HUDEP-2 (cell line): ENCODE data around the gene MAGI2.
"Not testable (repeated sequence)": the region's sequence is repeated elsewhere in the genome, so short reads cannot be mapped to it uniquely, and the experiment has no call there.

Experiments
- DNase-seq, 76 experiments: peaks; one replicate each; lab custom pipeline; 2025; ENCODE audit not compliant: unreplicated experiment in 76 of 76; lab: John Stamatoyannopoulos, UW

The MAGI2 gene

GRCh38 chr7:78033410-78033809, 1420.1 kb downstream of the MAGI2 start:
- DNase-seq = no peak

- DNase-seq = no peak
These were observed 1427.0 kb downstream of the MAGI2 start for GRCh38 chr7:78026492-78026891.

- DNase-seq = no peak
These were observed 1428.9 kb downstream of the MAGI2 start for GRCh38 chr7:78024591-78024990.

GRCh38 chr7:78023191-78023590, 1430.3 kb downstream of the MAGI2 start:
- no peak for DNase-seq

- DNase-seq = no peak
These were observed 1431.3 kb downstream of the MAGI2 start for GRCh38 chr7:78022165-78022564.

- no peak for DNase-seq
These were observed 1432.6 kb downstream of the MAGI2 start for GRCh38 chr7:78020874-78021249.

GRCh38 chr7:78020136-78020873, 1433.2 kb downstream of the MAGI2 start:
- peak in 63 of 76 experiments; percentile 5 to 78 (median 43) for DNase-seq

- peak in 74 of 76 experiments; percentile 8 to 84 (median 62) for DNase-seq
These were observed 1433.9 kb downstream of the MAGI2 start for GRCh38 chr7:78019447-78020135.

GRCh38 chr7:78018641-78019446, 1434.6 kb downstream of the MAGI2 start:
- DNase-seq = peak in 21 of 76 experiments; percentile 2 to 28 (median 11)

- no peak for DNase-seq
These were observed 1435.8 kb downstream of the MAGI2 start for GRCh38 chr7:78017591-78018100.

GRCh38 chr7:78015574-78016260, 1437.8 kb downstream of the MAGI2 start:
- DNase-seq = peak in 29 of 76 experiments; percentile 2 to 49 (median 18)

- DNase-seq = no peak
These were observed 1439.1 kb downstream of the MAGI2 start for GRCh38 chr7:78014401-78014800.

GRCh38 chr7:78013386-78013785, 1440.1 kb downstream of the MAGI2 start:
- no peak for DNase-seq

GRCh38 chr7:78011642-78012041, 1441.8 kb downstream of the MAGI2 start:
- no peak for DNase-seq

- DNase-seq = no peak
These were observed 1446.2 kb downstream of the MAGI2 start for GRCh38 chr7:78007231-78007630.

GRCh38 chr7:78006063-78006755, 1447.3 kb downstream of the MAGI2 start:
- DNase-seq = no peak

GRCh38 chr7:78002715-78003114, 1450.8 kb downstream of the MAGI2 start:
- no peak for DNase-seq

- no peak for DNase-seq
These were observed 1451.4 kb downstream of the MAGI2 start for GRCh38 chr7:78002021-78002420.

- DNase-seq = not testable (repeated sequence)
These were observed 1454.3 kb downstream of the MAGI2 start for GRCh38 chr7:77999168-77999567.

GRCh38 chr7:77995717-77996116, 1457.8 kb downstream of the MAGI2 start:
- no peak for DNase-seq
